K562 (cell line): Measurements from ENCODE around the gene CDKN2D. TPM values are rescaled to one million over a fixed set of nuclear protein-coding genes. Genes with fewer than 3 reads are reported as not detected.

Experiments used
- CHD7 ChIP-seq: fragments of 200-600 bp; sonication (generic); IDR thresholded peaks from one replicate; pipeline ENCODE4 v1.6.1; 2012; ENCODE audit warnings: mild to moderate bottlenecking, low read depth, low read length, inconsistent platforms
- FIP1L1 ChIP-seq: fragments of 200-400 bp; formaldehyde crosslinking; IDR thresholded peaks from 2 replicates; pipeline ENCODE4 v1.6.1; 2018; ENCODE audit warnings: mild to moderate bottlenecking, low read depth, low read length; ENCODE audit not compliant: poor library complexity, severe bottlenecking
- KHSRP ChIP-seq: fragments of 450-650 bp; IDR thresholded peaks from 2 replicates; pipeline ENCODE4 v1.6.1; 2017
- polyA plus RNA-seq, 8 experiments: library from polyadenylated mRNA; depleted of rRNA in 4 of 8; stranded (reverse) in 5 of 8; unstranded in 3 of 8; fragments of >200 nt; fragmentation: Nextera tagmentation in 2 of 8; fragmentation: Illumina TruSeq in 1 of 8; extraction: Ambion mirVana in 2 of 8; extraction: Trizol in 1 of 8; gene quantifications; 2 replicates each; pipeline versions ENCODE4 v1.2.1 to v1.2.3, GENCODE V29; 2011 to 2014; ENCODE audit warnings: inconsistent platforms in 1 of 8, missing spikeins in 1 of 8
- total RNA-seq, 7 experiments: library from RNA; depleted of rRNA in 6 of 7; stranded (reverse); fragments of >200 nt in 6 of 7; fragmentation: Illumina TruSeq in 2 of 7; extraction: Trizol in 2 of 7; gene quantifications; 2 replicates each; pipeline versions ENCODE4 v1.2.1 to v1.2.3, GENCODE V29; 2011 to 2021; ENCODE audit warnings: low replicate concordance in 1 of 7

Gene CDKN2D
- total and polyA plus RNA-seq, 9 of the 15 experiments (the other 6 are each of a cell fraction or from before 2014, with no cell fraction given): 0.41 to 8.2 (median 3.7) TPM

DNA sequence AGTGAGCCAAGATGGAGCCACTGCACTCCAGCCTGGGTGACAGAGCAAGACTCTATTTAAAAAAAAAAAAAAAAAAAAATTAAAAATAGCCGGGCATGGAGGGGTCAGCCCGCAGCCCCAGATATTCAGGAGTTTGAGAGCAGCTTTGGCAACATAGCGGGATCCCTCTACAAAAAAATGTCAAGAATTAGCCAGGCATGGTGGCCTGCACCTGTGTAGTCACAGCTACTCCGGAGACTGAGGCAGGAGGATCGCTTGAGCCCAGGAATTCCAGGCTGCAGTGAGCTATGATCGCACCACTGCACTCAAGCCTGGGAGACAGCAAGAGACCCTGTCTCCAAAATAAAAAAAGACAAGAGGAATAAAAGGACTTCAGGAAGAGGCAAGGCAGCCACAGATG is 17.6 kb upstream of the CDKN2D start (continued):
- TF ChIP-seq CHD7 (no peak), FIP1L1 (no peak), KHSRP (no peak)
